Pancreas (tissue), 10 donors: ENCODE measurements around the gene ZNF106. TPM values are rescaled to one million over a fixed set of nuclear protein-coding genes. Genes with fewer than 3 reads are reported as not detected.

Experiments used
- ATAC-seq, 4 donors: fragments of 200-7000 bp; cut with Tn5 transposase; one replicate each; pipeline versions ENCODE4 v1.8.0 to v1.9.1; 2020; ENCODE audit warnings: mild to moderate bottlenecking in 4 of 4, moderate library complexity in 4 of 4
- DNase-seq, 6 donors: peaks; one replicate each; pipeline ENCODE4 v3.0.0-alpha.2; 2020
- FAIRE-seq: peaks from 2 replicates; lab custom pipeline; 2012; peaks lifted over from hg19 to GRCh38; lab: Jason Lieb, UNC
- H3K27ac ChIP-seq, 4 donors: fragments of 200-600 bp; sonication (generic); 1 replicate in 3 of 4; 2 replicates in 1 of 4; pipeline versions ENCODE4 v1.5.0 to v1.8.0; 2020
- H3K27me3 ChIP-seq, 4 donors: fragments of 200-600 bp; one replicate each; pipeline ENCODE4 v1.8.0; 2021
- H3K36me3 ChIP-seq, 3 donors: fragments of 200-600 bp; sonication (generic) in 1 of 3; one replicate each; pipeline versions ENCODE4 v1.5.0 to v1.8.0; 2020 to 2021
- H3K4me1 ChIP-seq, 3 donors: fragments of 200-600 bp; one replicate each; pipeline ENCODE4 v1.8.0; 2021
- H3K4me3 ChIP-seq, 4 donors: fragments of 200-600 bp; sonication (generic) in 2 of 4; one replicate each; pipeline versions ENCODE4 v1.5.0 to v1.8.0; 2020 to 2021
- H3K9me3 ChIP-seq, 4 donors: fragments of 200-600 bp; one replicate each; pipeline ENCODE4 v1.8.0; 2021
- CTCF ChIP-seq, 4 donors: fragments of 200-600 bp; sonication (generic) in 3 of 4; IDR thresholded peaks; one replicate each; pipeline versions ENCODE4 v1.5.0 to v1.8.0; 2021; ENCODE audit warnings: antibody characterized with exemption in 4 of 4
- WGBS, 2 donors: extraction: QIAGEN DNeasy Blood & Tissue Kit; methylation state at CpG; one replicate each; pipeline ENCODE4 v1.1.7; 2013; 5-methylcytosine and 5-hydroxymethylcytosine counted together
- intact Hi-C, 3 donors: fragments of 100-400 bp; cut with DNase I; formaldehyde crosslinking; loops; one replicate each; pipeline versions ENCODE4 v1.11.1 to v1.14.2; 2022
- polyA plus RNA-seq, 2 donors: library from polyadenylated mRNA; stranded (reverse); fragments of 200-250 nt; gene quantifications; one replicate each; pipeline ENCODE4 v1.2.3, GENCODE V29; 2013
- total RNA-seq, 6 donors: library from RNA; stranded (reverse); fragmentation: NEBNext Ultra II Directional in 4 of 6; extraction: Animal tissue kit (Norgen Biotek cat#: 25700) in 4 of 6; gene quantifications; one replicate each; pipeline versions ENCODE4 v1.2.1 to v1.2.4, GENCODE V29; 2021 to 2023
- donor health status: healthy with polysubstance abuse.
- donor health status: DM: no; HTN: no; CAD: no; lungs with moderate emphysema.
- donor health status: DM: no; HTN: no; CAD: no.
- donor health status: control.
- donor health status: control.
- donor health status: Bipolar disorder and iron deficiency.
- donor health status: DM: yes; HTN: yes; CAD: no.
- donor health status: DM: no; HTN: no; CAD: no.
- donor health status: DM: no; HTN: no; CAD: no.
- donor health status: DM: yes; HTN: yes; CAD: no.

The ZNF106 gene
- total and polyA plus RNA-seq, 8 donors = 4.3 to 38.4 (median 17.5) TPM

DNA sequence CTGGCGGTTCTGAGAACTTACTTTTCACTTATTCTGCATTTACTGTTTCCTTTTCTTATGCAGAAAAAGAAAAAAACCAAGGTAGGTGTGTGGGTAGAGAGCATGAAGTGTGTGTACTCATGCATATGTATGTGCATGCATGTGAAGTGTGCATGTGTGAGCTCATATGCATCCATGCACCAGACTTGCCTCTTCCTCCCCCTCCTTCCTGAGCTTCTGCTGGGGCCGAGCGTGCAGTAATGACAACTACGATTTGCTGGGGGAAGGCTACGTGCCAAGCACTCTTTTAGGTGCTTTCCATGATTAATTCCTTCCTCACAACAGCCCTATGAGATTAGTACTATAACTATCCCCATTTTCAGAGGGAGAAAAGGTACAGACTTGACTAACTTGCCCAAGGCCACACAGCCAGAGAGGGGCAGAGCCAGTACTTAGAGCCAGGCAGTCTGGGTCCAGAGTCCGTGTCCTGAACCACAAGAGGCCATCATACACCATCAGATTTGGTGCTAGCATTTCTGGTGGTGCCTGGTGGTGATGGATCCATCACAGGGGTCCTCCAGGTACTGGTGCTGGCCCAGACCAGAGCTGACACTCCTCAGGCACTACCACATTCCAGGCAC, 85.0 kb downstream of the ZNF106 start:
- peak in 1 of 4 donors; percentile 44 for ATAC-seq
- Histone ChIP-seq H3K9me3 (no peaks in the 10 kb centered on the region), H3K4me3 (no peak overlapping the region), H3K36me3 (no peaks in the 10 kb centered on the region), H3K27ac (no peak overlapping the region), H3K27me3 (no peaks in the 10 kb centered on the region), H3K4me1 (no peaks in the 10 kb centered on the region)
- TF ChIP-seq CTCF (IDR thresholded peaks at IDR 0.05) = no peak
- intact Hi-C loops = no loop called here
- 48 to 54% methylated on average over 6 of the region's 6 CpGs for WGBS, 2 donors
- DNase-seq = no peak
- FAIRE-seq = no peak

DNA sequence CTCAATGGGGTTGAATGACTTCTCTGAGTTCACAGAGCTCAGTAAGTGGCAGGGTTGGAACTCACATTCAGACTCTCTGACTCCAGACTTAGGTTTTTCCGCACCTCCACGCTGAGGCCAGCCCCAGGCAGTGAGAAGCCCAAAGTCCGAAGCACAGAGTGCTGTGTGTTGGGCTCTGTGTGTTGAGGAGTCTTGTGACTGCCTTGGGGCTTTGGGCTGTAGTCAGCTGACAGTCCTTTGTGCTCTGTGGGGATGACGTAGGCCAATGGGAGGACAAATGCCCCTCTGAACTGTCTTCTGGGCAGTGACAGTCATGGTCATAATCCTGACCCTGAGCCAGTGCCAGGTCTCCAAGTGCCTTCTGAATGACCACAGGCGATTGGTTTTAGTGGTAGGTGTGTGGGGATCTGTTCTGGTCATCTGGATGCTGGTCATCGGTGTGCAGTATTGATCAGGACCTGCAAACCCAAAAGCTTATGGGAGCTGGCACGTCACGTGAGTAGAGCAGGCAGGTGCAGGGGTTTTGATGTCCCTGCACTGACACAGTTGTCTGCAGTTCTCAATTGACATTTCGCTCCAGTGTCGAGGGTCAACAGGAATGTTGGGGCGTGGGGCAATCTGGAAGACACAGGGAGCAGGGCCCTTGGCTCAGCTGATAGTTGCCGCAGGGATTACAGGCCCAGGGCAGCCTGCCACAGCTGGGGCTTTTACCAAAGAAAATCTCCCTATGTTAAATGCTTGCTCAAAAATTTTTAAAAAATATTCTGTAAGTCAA, 86.3 kb downstream of the ZNF106 start:
- Histone ChIP-seq H3K36me3 (no peaks in the 10 kb centered on the region), H3K27me3 (no peaks in the 10 kb centered on the region), H3K9me3 (no peaks in the 10 kb centered on the region), H3K4me1 (no peaks in the 10 kb centered on the region), H3K27ac (no peak overlapping the region), H3K4me3 (no peak overlapping the region)
- 76 to 77% methylated on average over 12 of the region's 12 CpGs for WGBS, 2 donors
- TF ChIP-seq CTCF (IDR thresholded peaks at IDR 0.05) = no peak
- ATAC-seq = no peak
- DNase-seq = no peak
- no peak for FAIRE-seq
- intact Hi-C loops = no loop called here

DNA sequence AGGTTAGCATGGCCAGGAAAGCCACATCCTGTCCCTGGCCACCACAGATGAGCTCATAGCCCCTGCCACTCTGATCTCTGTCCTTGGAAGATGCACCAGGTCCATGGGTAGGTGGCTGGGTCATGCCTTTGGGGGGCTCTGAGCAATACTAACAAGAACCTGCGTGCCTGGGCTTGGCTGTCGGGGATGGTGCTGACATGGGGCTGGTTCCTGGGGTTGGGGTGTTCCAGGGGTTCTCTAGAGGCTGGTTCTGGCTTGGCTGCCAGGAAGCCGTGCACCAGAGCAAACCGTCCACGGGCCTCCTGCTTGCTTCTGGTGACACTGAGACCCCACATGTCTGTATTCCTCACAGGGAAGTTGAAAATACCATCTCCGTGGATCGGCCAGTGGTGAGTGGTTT, 87.6 kb downstream of the ZNF106 start:
- H3K27ac ChIP-seq = no peak overlapping the region
- no peak for TF ChIP-seq CTCF (IDR thresholded peaks at IDR 0.05)
- 86 to 95% methylated on average over 7 of the region's 7 CpGs for WGBS, 2 donors
- H3K9me3 ChIP-seq = no peaks in the 10 kb centered on the region
- intact Hi-C loops = no loop called here
- no peaks in the 10 kb centered on the region for H3K27me3 ChIP-seq
- H3K4me1 ChIP-seq = no peaks in the 10 kb centered on the region
- FAIRE-seq (no peak), DNase-seq (no peak), ATAC-seq (no peak)
- H3K4me3 ChIP-seq = no peak overlapping the region
- H3K36me3 ChIP-seq = no peaks in the 10 kb centered on the region

- no peak for FAIRE-seq
- no peaks in the 10 kb centered on the region for H3K36me3 ChIP-seq
Measured at GRCh38 chr15:42402455-42403205, 88.3 kb downstream of the ZNF106 start.

More at GRCh38 chr15:42402455-42403205, 88.3 kb downstream of the ZNF106 start:
- 86 to 90% methylated on average over 15 of the region's 15 CpGs for WGBS, 2 donors
- H3K4me3 ChIP-seq = no peak overlapping the region
- no peak for TF ChIP-seq CTCF (IDR thresholded peaks at IDR 0.05)
- no peak for ATAC-seq
- H3K27me3 ChIP-seq = no peaks in the 10 kb centered on the region
- H3K9me3 ChIP-seq = no peaks in the 10 kb centered on the region
- no peak overlapping the region for H3K27ac ChIP-seq
- no peak for DNase-seq
- intact Hi-C loops = no loop called here
- no peaks in the 10 kb centered on the region for H3K4me1 ChIP-seq
